HepG2 (cell line): ENCODE results near the gene ZMAT2. TPM values are rescaled to one million over a fixed set of nuclear protein-coding genes. Genes with fewer than 3 reads are reported as not detected.

Experiments
- ATAC-seq: fragments of 200-7000 bp; cut with Tn5 transposase; 3 replicates; pipeline ENCODE4 v1.9.1; 2020; ENCODE audit warnings: mild to moderate bottlenecking, moderate library complexity
- BruUV-seq: library from RNA; stranded (reverse); fragments of 400-500 nt; replicated peaks from 2 replicates; lab custom pipeline; 2021; lab: Mats Ljungman, UMichigan
- CTCF ChIA-PET: fragments of 300-600 bp; formaldehyde crosslinking; extraction: SDS; loops from one replicate; lab custom pipeline; 2021; ENCODE audit warnings: low total read pairs, inconsistent platforms, low intra/inter-chr PET ratio; lab: Yijun Ruan, JAX
- POLR2A ChIA-PET: fragments of 350-600 bp; sonication (Branson Sonifier 250); formaldehyde crosslinking; loops from one replicate; lab custom pipeline; 2020; ENCODE audit warnings: antibody characterized with exemption, inconsistent platforms; lab: Yijun Ruan, JAX
- DNase-seq: peaks from one replicate; pipeline ENCODE4 v3.0.0-alpha.2; 2015; ENCODE audit warnings: low spot score
- FAIRE-seq: peaks from 3 replicates; lab custom pipeline; 2011; peaks lifted over from hg19 to GRCh38; lab: Jason Lieb, UNC
- H2AFZ ChIP-seq: one replicate; pipeline ENCODE4 v1.6.1; 2011; ENCODE audit warnings: low read length, inconsistent platforms
- H3K27ac ChIP-seq: fragments of 300-600 bp; 3 replicates; pipeline ENCODE4 v1.8.0; 2011; ENCODE audit warnings: mixed run types, mild to moderate bottlenecking, mixed read lengths, low read length, inconsistent platforms; ENCODE audit not compliant: insufficient read depth; ENCODE audit errors: extremely low read length
- H3K27me3 ChIP-seq, 2 experiments: fragments of 200-600 bp in 1 of 2; 2 replicates in 1 of 2; 3 replicates in 1 of 2; pipeline versions ENCODE4 v1.6.0 to v1.8.0; 2011; ENCODE audit warnings: low read length in 2 of 2, mild to moderate bottlenecking in 2 of 2, moderate library complexity in 2 of 2, inconsistent platforms in 1 of 2; ENCODE audit not compliant: insufficient read depth in 2 of 2, control insufficient read depth in 1 of 2
- H3K36me3 ChIP-seq, 2 experiments: fragments of 200-600 bp in 1 of 2; replicated peaks in 1 of 2; 2 replicates in 1 of 2; 3 replicates in 1 of 2; pipeline versions ENCODE4 v1.5.1 to v1.8.0; 2011; ENCODE audit warnings: low read length in 2 of 2, inconsistent platforms in 1 of 2; ENCODE audit not compliant: insufficient read depth in 2 of 2, control insufficient read depth in 1 of 2
- H3K4me1 ChIP-seq: 2 replicates; pipeline ENCODE4 v1.5.1; 2012; ENCODE audit warnings: low read length, inconsistent platforms; ENCODE audit not compliant: insufficient read depth
- H3K4me2 ChIP-seq: 2 replicates; pipeline ENCODE4 v1.6.0; 2011; ENCODE audit warnings: low read depth, low read length, inconsistent platforms
- H3K4me3 ChIP-seq, 3 experiments: fragments of 200-600 bp in 1 of 3; sonication (generic), shearing (Covaris generic) in 1 of 3; replicated peaks in 1 of 3; 2 replicates each; pipeline ENCODE4 v1.5.1; 2011 to 2016; ENCODE audit warnings: low read length in 3 of 3, inconsistent platforms in 2 of 3, low read depth in 2 of 3, mild to moderate bottlenecking in 2 of 3, control low read depth in 1 of 3, mixed read lengths in 1 of 3; ENCODE audit not compliant: insufficient read depth in 1 of 3
- H3K79me2 ChIP-seq: one replicate; pipeline ENCODE4 v1.6.1; 2011; ENCODE audit warnings: low read length, inconsistent platforms; ENCODE audit not compliant: insufficient read depth
- H3K9ac ChIP-seq: 2 replicates; pipeline ENCODE4 v1.6.0; 2011; ENCODE audit warnings: mild to moderate bottlenecking, low read depth, low read length, inconsistent platforms; ENCODE audit not compliant: insufficient read depth
- H3K9me3 ChIP-seq: 2 replicates; pipeline ENCODE4 v1.5.1; 2012; ENCODE audit warnings: mild to moderate bottlenecking, low read length
- H4K20me1 ChIP-seq: 2 replicates; pipeline ENCODE4 v1.6.0; 2011; ENCODE audit warnings: inconsistent platforms, mild to moderate bottlenecking, low read length, moderate library complexity; ENCODE audit not compliant: insufficient read depth
- CENPX ChIP-seq: sonication (generic); formaldehyde crosslinking; IDR thresholded peaks from 2 replicates; pipeline ENCODE4 v1.9.0; 2021; ENCODE audit warnings: mild to moderate bottlenecking, missing genetic modification reagents, moderate library complexity
- FOXM1 ChIP-seq: sonication (generic); formaldehyde crosslinking; IDR thresholded peaks from 2 replicates; pipeline ENCODE4 v1.5.0; 2020; ENCODE audit warnings: missing genetic modification reagents
- MEF2D ChIP-seq: sonication (generic); formaldehyde crosslinking; IDR thresholded peaks from 2 replicates; pipeline ENCODE4 v1.5.1; 2020; ENCODE audit warnings: mild to moderate bottlenecking, missing genetic modification reagents
- NFATC3 ChIP-seq: sonication (generic); formaldehyde crosslinking; IDR thresholded peaks from 2 replicates; pipeline ENCODE4 v1.5.1; 2020; ENCODE audit warnings: mild to moderate bottlenecking, missing genetic modification reagents
- RBM22 ChIP-seq: fragments of 200-400 bp; formaldehyde crosslinking; optimal IDR thresholded peaks from 2 replicates; pipeline ENCODE3; 2017; ENCODE audit warnings: mild to moderate bottlenecking, low read length, moderate library complexity
- SIX1 ChIP-seq: sonication (generic); formaldehyde crosslinking; IDR thresholded peaks from 2 replicates; pipeline ENCODE4 v1.4.0; 2020; ENCODE audit warnings: missing genetic modification reagents, borderline replicate concordance
- ZNF10 ChIP-seq: sonication (generic); formaldehyde crosslinking; IDR thresholded peaks from 2 replicates; pipeline ENCODE4 v1.4.0; 2020; ENCODE audit warnings: mild to moderate bottlenecking, low read depth, missing genetic modification reagents, borderline replicate concordance
- ZNF138 ChIP-seq: sonication (generic); formaldehyde crosslinking; IDR thresholded peaks from 2 replicates; pipeline ENCODE4 v1.5.0; 2020; ENCODE audit warnings: mild to moderate bottlenecking, low read depth, missing genetic modification reagents
- ZNF331 ChIP-seq: sonication (generic); formaldehyde crosslinking; IDR thresholded peaks from 2 replicates; pipeline ENCODE4 v1.4.0; 2020; ENCODE audit warnings: missing genetic modification reagents
- ZNF720 ChIP-seq: sonication (generic); formaldehyde crosslinking; IDR thresholded peaks from 2 replicates; pipeline ENCODE4 v1.4.0; 2020; ENCODE audit warnings: missing genetic modification reagents
- WGBS: methylation state at CpG from one replicate; pipeline ENCODE4 v1.1.6; 2017; ENCODE audit warnings: low lambda C conversion rate; 5-methylcytosine and 5-hydroxymethylcytosine counted together
- in situ Hi-C: cut with HindIII; loops from 2 replicates; pipeline ENCODE4 v1.10.0; 2017; ENCODE audit warnings: low pct_unique_long_range_greater_than_20kb; ENCODE audit not compliant: extremely low pct_ligation_motif_present
- intact Hi-C: fragments of 100-400 bp; cut with micrococcal nuclease; formaldehyde crosslinking; loops from one replicate; pipeline ENCODE4 v1.10.0; 2022; ENCODE audit not compliant: unreplicated experiment
- polyA plus RNA-seq, 8 experiments: library from polyadenylated mRNA; depleted of rRNA in 3 of 8; stranded (reverse) in 7 of 8; unstranded in 1 of 8; fragments of >200 nt; fragmentation: Illumina TruSeq in 4 of 8; extraction: Trizol in 4 of 8; gene quantifications; 2 replicates each; pipeline versions ENCODE4 v1.2.1 to v1.2.3, GENCODE V29; 2011 to 2016; ENCODE audit warnings: low read depth in 4 of 8, missing spikeins in 1 of 8, mixed read lengths in 1 of 8; ENCODE audit not compliant: insufficient read depth in 1 of 8
- total RNA-seq, 5 experiments: library from RNA; depleted of rRNA; stranded (reverse); fragments of >200 nt; fragmentation: Illumina TruSeq; extraction: Trizol; gene quantifications; 2 replicates each; pipeline ENCODE4 v1.2.3, GENCODE V29; 2016; ENCODE audit warnings: low read depth in 1 of 5
- TF ChIP-seq, protein P1 (sequence below): sonication (generic); formaldehyde crosslinking; IDR thresholded peaks from 2 replicates; pipeline ENCODE4 v1.4.0; 2020; ENCODE audit warnings: missing genetic modification reagents, borderline replicate concordance
- TF ChIP-seq, protein P2 (sequence below): sonication (generic); formaldehyde crosslinking; IDR thresholded peaks from 2 replicates; pipeline ENCODE4 v1.8.0; 2022; ENCODE audit warnings: mild to moderate bottlenecking, missing genetic modification reagents
- TF ChIP-seq, protein P3 (sequence below): sonication (generic); formaldehyde crosslinking; IDR thresholded peaks from 2 replicates; pipeline ENCODE4 v1.8.1; 2023; ENCODE audit warnings: mild to moderate bottlenecking, missing genetic modification reagents, borderline replicate concordance
- TF ChIP-seq, protein P4 (sequence below): sonication (generic); formaldehyde crosslinking; IDR thresholded peaks from 2 replicates; pipeline ENCODE4 v1.4.0; 2020; ENCODE audit warnings: low read depth, missing genetic modification reagents

Gene ZMAT2
- total and polyA plus RNA-seq, 2 of the 13 experiments (the other 11 are each of a cell fraction or from before 2014, with no cell fraction given), result 35.4 to 92.8 TPM

DNA sequence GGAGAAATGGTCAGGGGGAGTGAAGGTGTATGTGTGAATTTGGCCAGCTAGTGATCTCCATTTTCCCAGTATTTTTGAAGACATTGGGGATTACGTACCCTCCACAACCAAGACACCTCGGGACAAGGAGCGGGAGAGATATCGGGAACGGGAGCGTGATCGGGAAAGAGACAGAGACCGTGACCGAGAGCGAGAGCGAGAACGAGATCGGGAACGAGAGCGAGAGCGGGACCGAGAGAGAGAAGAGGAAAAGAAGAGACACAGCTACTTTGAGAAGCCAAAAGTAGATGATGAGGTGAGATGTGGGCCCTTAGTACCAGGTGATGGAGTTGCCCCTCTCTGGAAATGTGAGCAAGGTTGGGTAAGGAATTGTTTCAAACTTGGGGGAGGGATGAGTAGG lies 41.4 kb upstream of the ZMAT2 start:
- intact Hi-C loops, result no loop called here
- no peak for TF ChIP-seq NFATC3 (CRISPR knock-in tag)
- TF ChIP-seq SIX1 (CRISPR knock-in tag), result no peak
- TF ChIP-seq, protein P1, sequence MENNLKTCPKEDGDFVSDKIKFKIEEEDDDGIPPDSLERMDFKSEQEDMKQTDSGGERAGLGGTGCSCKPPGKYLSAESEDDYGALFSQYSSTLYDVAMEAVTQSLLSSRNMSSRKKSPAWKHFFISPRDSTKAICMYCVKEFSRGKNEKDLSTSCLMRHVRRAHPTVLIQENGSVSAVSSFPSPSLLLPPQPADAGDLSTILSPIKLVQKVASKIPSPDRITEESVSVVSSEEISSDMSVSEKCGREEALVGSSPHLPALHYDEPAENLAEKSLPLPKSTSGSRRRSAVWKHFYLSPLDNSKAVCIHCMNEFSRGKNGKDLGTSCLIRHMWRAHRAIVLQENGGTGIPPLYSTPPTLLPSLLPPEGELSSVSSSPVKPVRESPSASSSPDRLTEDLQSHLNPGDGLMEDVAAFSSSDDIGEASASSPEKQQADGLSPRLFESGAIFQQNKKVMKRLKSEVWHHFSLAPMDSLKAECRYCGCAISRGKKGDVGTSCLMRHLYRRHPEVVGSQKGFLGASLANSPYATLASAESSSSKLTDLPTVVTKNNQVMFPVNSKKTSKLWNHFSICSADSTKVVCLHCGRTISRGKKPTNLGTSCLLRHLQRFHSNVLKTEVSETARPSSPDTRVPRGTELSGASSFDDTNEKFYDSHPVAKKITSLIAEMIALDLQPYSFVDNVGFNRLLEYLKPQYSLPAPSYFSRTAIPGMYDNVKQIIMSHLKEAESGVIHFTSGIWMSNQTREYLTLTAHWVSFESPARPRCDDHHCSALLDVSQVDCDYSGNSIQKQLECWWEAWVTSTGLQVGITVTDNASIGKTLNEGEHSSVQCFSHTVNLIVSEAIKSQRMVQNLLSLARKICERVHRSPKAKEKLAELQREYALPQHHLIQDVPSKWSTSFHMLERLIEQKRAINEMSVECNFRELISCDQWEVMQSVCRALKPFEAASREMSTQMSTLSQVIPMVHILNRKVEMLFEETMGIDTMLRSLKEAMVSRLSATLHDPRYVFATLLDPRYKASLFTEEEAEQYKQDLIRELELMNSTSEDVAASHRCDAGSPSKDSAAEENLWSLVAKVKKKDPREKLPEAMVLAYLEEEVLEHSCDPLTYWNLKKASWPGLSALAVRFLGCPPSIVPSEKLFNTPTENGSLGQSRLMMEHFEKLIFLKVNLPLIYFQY (CRISPR knock-in tag), result no peak
- TF ChIP-seq, protein P2, sequence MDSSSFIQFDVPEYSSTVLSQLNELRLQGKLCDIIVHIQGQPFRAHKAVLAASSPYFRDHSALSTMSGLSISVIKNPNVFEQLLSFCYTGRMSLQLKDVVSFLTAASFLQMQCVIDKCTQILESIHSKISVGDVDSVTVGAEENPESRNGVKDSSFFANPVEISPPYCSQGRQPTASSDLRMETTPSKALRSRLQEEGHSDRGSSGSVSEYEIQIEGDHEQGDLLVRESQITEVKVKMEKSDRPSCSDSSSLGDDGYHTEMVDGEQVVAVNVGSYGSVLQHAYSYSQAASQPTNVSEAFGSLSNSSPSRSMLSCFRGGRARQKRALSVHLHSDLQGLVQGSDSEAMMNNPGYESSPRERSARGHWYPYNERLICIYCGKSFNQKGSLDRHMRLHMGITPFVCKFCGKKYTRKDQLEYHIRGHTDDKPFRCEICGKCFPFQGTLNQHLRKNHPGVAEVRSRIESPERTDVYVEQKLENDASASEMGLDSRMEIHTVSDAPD (CRISPR knock-in tag), result no peak
- TF ChIP-seq, protein P3, sequence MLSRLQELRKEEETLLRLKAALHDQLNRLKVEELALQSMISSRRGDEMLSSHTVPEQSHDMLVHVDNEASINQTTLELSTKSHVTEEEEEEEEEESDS (CRISPR knock-in tag), result no peak
- TF ChIP-seq RBM22, result no peak
- TF ChIP-seq FOXM1 (CRISPR knock-in tag), result no peak
- TF ChIP-seq MEF2D, result no peak
- TF ChIP-seq ZNF720 (CRISPR knock-in tag), result no peak
- no peak for TF ChIP-seq ZNF10 (CRISPR knock-in tag)
- TF ChIP-seq ZNF138 (CRISPR knock-in tag), result no peak
- TF ChIP-seq, protein P4, sequence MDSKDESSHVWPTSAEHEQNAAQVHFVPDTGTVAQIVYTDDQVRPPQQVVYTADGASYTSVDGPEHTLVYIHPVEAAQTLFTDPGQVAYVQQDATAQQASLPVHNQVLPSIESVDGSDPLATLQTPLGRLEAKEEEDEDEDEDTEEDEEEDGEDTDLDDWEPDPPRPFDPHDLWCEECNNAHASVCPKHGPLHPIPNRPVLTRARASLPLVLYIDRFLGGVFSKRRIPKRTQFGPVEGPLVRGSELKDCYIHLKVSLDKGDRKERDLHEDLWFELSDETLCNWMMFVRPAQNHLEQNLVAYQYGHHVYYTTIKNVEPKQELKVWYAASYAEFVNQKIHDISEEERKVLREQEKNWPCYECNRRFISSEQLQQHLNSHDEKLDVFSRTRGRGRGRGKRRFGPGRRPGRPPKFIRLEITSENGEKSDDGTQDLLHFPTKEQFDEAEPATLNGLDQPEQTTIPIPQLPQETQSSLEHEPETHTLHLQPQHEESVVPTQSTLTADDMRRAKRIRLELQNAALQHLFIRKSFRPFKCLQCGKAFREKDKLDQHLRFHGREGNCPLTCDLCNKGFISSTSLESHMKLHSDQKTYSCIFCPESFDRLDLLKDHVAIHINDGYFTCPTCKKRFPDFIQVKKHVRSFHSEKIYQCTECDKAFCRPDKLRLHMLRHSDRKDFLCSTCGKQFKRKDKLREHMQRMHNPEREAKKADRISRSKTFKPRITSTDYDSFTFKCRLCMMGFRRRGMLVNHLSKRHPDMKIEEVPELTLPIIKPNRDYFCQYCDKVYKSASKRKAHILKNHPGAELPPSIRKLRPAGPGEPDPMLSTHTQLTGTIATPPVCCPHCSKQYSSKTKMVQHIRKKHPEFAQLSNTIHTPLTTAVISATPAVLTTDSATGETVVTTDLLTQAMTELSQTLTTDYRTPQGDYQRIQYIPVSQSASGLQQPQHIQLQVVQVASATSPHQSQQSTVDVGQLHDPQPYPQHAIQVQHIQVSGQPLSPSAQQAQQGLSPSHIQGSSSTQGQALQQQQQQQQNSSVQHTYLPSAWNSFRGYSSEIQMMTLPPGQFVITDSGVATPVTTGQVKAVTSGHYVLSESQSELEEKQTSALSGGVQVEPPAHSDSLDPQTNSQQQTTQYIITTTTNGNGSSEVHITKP (CRISPR knock-in tag), result no peak
- TF ChIP-seq CENPX (CRISPR knock-in tag), result no peak
- TF ChIP-seq ZNF331 (CRISPR knock-in tag), result no peak
- ATAC-seq (no peak), FAIRE-seq (no peak), DNase-seq (no peak)
- WGBS, result 98% methylated on average over 17 of the region's 17 CpGs
- Histone ChIP-seq H3K36me3 (peaks cover 38 to 80% of the 10 kb centered on the region in 2 experiments), H3K4me1 (peaks cover 8% of the 10 kb centered on the region), H3K4me3 (no peak overlapping the region), H3K9me3 (no peaks in the 10 kb centered on the region), H4K20me1 (no peaks in the 10 kb centered on the region), H3K4me2 (no peak overlapping the region), H3K27ac (no peak overlapping the region), H2AFZ (no peak overlapping the region), H3K9ac (no peak overlapping the region), H3K27me3 (no peaks in the 10 kb centered on the region), H3K79me2 (no peaks in the 10 kb centered on the region)
- in situ Hi-C loops, result no loop called here
- ChIA-PET CTCF (no interaction called here), POLR2A (no interaction called here)
- no TSS peak for BruUV-seq
